Activated CD8-positive, alpha-beta memory T cell treated with anti-CD3 and anti-CD28 coated beads, Interleukin-2, amount 10 ng/mL, durations not matched to agents 7 days and 5 days (primary cell): ENCODE data around the gene PEX14. TPM values are rescaled to one million over a fixed set of nuclear protein-coding genes. Genes with fewer than 3 reads are reported as not detected.

Experiments used
- ATAC-seq: fragments of 150-1000 bp; cut with Tn5 transposase; one replicate; pipeline ENCODE4 v1.10.0; 2021; ENCODE audit warnings: moderate library complexity
- CTCF ChIA-PET: fragments of 350-600 bp; sonication (Branson Sonifier 250); formaldehyde crosslinking; loops from one replicate; lab custom pipeline; 2021; ENCODE audit warnings: antibody characterized with exemption; lab: Charles Lee
- DNase-seq: peaks from one replicate; pipeline ENCODE4 v3.0.0-alpha.2; 2020
- H3K27ac Mint-ChIP-seq: one replicate; pipeline ENCODE4 v1.8.0; 2021; ENCODE audit warnings: mild to moderate bottlenecking, mixed read lengths
- H3K27me3 Mint-ChIP-seq: one replicate; pipeline ENCODE4 v1.8.0; 2021; ENCODE audit warnings: mixed read lengths
- H3K36me3 Mint-ChIP-seq: one replicate; pipeline ENCODE4 v1.8.0; 2021; ENCODE audit warnings: mild to moderate bottlenecking, mixed read lengths
- H3K4me1 Mint-ChIP-seq: one replicate; pipeline ENCODE4 v1.8.0; 2021; ENCODE audit warnings: mixed read lengths
- H3K4me3 Mint-ChIP-seq: one replicate; pipeline ENCODE4 v1.8.0; 2021; ENCODE audit warnings: mild to moderate bottlenecking, moderate library complexity, mixed read lengths
- H3K9me3 Mint-ChIP-seq: one replicate; pipeline ENCODE4 v1.8.0; 2022; ENCODE audit warnings: low read depth, mixed read lengths
- total RNA-seq, 2 experiments: library from RNA; stranded (reverse); gene quantifications; one replicate each; pipeline ENCODE4 v1.2.3, GENCODE V29; 2021

PEX14 gene
- total RNA-seq, 2 experiments from 2014 or later, result 24.4 to 27.5 TPM

DNA sequence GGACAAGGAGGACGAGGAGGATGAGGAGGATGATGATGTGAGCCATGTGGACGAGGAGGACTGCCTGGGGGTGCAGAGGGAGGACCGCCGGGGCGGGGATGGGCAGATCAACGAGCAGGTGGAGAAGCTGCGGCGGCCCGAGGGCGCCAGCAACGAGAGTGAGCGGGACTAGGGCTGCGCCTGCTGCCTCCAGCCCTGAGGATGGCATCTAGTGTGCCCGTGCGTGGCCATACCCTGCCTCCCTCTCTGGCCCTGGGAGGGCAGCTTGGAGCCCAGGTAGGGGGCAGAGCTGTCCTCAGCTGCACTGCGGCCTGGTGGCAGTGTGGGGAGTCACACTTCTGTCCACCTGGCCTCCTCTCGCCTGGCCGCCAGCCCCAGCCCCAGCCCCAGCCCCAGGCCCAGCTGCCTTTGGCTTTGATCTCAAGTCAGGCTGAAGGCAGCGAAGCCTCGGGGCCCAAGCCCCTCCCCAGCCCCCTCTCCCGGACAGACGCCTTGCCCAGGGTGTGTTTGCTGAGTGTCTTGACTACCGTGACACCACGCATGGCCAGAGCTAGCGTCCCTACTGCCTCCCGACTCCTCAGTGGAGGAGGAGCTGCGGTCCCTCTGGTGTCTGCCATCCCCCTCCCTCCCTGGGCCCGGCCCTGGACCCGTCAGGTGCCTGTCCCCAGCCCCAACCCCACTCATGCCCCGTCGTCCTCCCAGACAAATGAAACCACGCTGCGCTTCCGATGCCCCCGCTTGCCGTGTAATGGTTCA, 155.2 kb downstream of the PEX14 start:
- CTCF ChIA-PET, result interaction anchor here (0.9 to 1.5 kb wide), 3 partner anchors 9 to 123 kb away, joined by 3 to 4 read pairs (median 3); no protein-coding TSS in a partner anchor
- Mint-ChIP-seq H3K36me3 (no peaks in the 10 kb centered on the region), H3K27ac (no peak overlapping the region), H3K4me1 (no peaks in the 10 kb centered on the region), H3K9me3 (no peaks in the 10 kb centered on the region), H3K27me3 (no peaks in the 10 kb centered on the region), H3K4me3 (no peak overlapping the region)
- no peak for DNase-seq
- no peak for ATAC-seq

DNA sequence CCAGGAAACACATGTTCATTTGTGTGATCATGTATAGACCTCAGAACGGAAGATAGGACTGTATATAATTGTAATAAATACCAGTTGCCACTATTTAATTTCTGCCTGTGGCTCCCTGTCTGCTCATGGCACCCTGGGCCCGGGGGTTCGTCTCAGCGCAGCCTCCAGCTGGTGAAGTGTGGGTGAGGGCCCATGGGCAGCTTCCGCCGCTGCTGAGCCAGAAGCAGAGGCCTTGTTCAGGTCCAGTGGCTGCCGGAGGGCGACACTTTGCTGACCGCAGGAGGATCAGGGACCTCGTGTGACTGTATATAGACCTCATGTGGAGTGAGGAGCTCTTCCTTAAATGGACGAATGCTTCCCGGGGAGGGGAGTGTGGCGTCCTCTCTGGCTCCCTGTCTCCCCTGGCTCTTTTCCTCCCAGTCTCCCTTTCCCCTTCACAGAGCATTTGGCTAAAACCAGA, 155.9 kb downstream of the PEX14 start:
- CTCF ChIA-PET, result interaction anchor here (1.1 to 1.5 kb wide), 2 partner anchors 8 to 123 kb away, joined by 3 to 4 read pairs; no protein-coding TSS in a partner anchor
- Mint-ChIP-seq H3K4me3 (no peak overlapping the region), H3K4me1 (no peaks in the 10 kb centered on the region), H3K27me3 (no peaks in the 10 kb centered on the region), H3K27ac (no peak overlapping the region), H3K9me3 (no peaks in the 10 kb centered on the region), H3K36me3 (no peaks in the 10 kb centered on the region)
- DNase-seq (no peak), ATAC-seq (no peak)

DNA sequence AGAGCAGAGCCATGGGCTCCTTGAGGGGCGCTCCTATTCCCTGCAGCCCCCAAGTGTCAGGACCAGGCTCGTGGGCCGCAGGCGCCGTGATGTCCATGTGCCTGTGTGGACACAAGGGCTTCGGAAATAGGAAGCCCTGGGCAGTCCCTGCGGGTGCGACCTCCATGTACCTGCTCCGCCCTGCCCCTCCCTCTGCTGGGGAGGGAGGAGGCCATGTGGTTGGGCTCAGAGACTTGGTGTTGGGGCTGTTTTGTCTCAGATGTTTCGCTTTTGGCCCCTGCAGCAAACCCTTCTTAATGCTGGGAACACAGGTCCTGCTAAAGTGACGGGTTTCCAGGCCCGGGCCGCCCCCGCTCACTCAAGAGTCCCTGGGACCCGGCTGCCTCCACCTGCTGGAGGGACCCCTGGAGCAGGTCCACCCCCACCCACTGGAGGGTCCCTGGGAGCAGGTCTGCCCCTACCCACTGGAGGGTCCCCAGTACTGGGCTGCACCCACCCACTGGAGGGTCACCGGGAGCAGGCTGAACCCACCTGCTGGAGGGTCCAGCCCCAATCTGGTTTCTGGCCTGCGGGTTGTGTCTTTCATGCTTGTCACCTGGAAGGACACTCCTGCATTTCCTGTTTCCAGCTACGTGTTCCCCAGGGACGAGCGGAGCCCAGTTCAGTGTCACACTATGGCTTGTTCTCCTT, 156.5 kb downstream of the PEX14 start:
- Mint-ChIP-seq H3K9me3 (no peaks in the 10 kb centered on the region), H3K27ac (no peak overlapping the region), H3K36me3 (no peaks in the 10 kb centered on the region), H3K4me3 (no peak overlapping the region), H3K27me3 (no peaks in the 10 kb centered on the region), H3K4me1 (no peaks in the 10 kb centered on the region)
- CTCF ChIA-PET, result interaction anchor here (1.5 kb wide), 1 partner anchor 124 kb away, joined by 4 read pairs; no protein-coding TSS in a partner anchor
- no peak for ATAC-seq
- DNase-seq, result no peak

DNA sequence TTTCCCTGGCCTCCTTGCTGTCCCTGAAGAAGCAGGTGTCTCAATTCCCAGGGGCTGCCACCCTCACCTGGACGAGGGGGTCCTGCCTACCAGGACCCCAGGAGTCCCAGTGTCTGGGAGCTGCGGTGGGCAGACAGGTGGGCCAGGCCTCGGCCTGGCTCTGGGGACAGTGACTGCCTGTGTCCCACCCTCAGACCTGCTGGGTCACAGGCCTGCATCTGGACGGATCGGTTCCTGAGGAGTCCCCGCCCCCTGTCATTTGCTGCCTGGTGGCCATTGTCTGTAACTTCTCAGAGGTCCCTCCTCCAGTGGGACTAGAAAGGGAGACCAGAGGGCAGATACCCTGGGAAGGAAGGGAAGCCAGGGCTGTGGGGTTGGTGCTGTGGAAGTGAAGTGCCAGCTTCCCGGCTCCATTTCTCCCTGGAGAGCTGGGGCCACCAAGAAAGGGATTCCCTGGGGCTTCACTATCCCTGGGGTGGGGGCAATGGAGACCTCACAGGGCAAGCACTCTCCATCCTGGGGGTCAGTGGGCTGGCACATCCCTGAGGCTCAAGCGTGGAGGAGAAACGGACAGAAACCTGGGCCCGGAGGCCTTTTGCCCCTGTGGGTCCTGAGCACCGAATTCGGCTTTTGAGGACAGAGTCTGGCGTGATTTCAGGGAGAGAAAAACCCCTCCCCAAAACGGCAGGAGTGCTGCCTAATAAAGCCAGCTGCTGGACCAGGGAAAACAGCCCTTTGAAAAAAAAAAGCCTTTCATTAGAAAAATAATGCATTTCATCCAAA, 157.3 kb downstream of the PEX14 start:
- no peak overlapping the region for H3K4me3 Mint-ChIP-seq
- no peaks in the 10 kb centered on the region for H3K27me3 Mint-ChIP-seq
- H3K27ac Mint-ChIP-seq, result no peak overlapping the region
- ATAC-seq, result no peak
- no peaks in the 10 kb centered on the region for H3K4me1 Mint-ChIP-seq
- H3K36me3 Mint-ChIP-seq, result no peaks in the 10 kb centered on the region
- no peaks in the 10 kb centered on the region for H3K9me3 Mint-ChIP-seq
- CTCF ChIA-PET, result interaction anchor here (1.5 kb wide), 1 partner anchor 125 kb away, joined by 4 read pairs; no protein-coding TSS in a partner anchor
- no peak for DNase-seq

DNA sequence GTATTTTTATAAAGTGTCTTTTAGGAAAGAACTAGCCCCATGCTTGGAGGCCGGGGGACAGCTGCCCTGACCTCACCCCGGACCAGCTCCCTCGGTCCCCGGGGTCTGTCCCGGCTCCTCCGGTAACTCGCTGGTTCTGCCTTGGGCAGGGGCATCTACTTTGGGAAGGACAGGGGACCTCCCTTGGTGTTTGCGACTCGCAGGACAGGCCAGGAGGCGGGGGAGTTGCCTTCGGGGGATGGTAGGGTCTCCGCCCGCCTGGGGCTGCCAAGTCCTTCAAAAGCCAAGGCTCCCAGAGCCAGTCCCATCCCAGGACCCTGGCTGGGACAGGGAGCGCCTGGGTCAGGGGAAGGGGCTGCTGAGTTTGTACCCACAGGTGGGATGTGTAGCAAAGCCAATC, 157.9 kb downstream of the PEX14 start:
- ATAC-seq (no peak), DNase-seq (no peak)
- Mint-ChIP-seq H3K27ac (no peak overlapping the region), H3K4me1 (no peaks in the 10 kb centered on the region), H3K36me3 (no peaks in the 10 kb centered on the region), H3K4me3 (no peak overlapping the region), H3K27me3 (no peaks in the 10 kb centered on the region), H3K9me3 (no peaks in the 10 kb centered on the region)
- CTCF ChIA-PET, result no interaction called here

DNA sequence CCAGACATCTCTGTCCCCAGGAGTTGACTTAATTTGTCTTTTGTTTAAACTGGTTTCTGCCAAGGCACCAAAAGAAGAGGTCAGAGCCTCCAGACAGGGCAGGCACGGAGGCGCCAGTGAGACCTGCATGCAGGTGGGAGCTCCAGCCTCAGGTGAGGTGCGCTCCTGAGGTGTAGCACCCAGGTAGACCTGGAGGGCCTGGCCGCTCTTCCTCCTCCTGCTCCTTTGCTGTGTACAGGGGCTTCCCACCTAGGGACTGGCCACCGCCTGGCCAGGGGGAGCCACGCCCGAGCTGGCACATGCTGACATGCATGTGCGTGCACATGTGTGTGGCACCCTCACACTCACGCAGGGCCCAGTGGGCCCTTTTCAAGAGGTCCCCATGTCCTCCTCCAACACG, 158.7 kb downstream of the PEX14 start:
- CTCF ChIA-PET, result no interaction called here
- ATAC-seq (no peak), DNase-seq (no peak)
- Mint-ChIP-seq H3K4me3 (no peak overlapping the region), H3K36me3 (no peaks in the 10 kb centered on the region), H3K27ac (no peak overlapping the region), H3K27me3 (no peaks in the 10 kb centered on the region), H3K4me1 (no peaks in the 10 kb centered on the region), H3K9me3 (no peaks in the 10 kb centered on the region)

DNA sequence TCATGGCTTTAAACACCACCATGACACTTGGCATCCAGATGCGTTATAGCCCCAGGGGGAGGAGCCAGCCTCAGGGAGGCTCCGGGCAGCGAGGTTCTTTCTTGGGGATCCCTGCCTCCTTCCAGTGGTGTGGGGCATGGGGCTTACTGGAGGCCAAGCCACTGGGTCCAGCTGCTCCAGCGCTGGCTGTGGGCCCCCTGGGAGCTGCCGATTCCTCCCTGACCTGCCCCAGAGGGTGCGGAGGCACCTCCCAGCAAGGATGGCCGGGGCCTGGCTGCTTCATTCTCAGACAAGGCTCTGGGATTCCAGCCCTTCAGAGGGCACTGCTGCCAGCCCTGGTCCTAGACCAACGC, 159.3 kb downstream of the PEX14 start:
- ATAC-seq, result no peak
- DNase-seq, result no peak
- Mint-ChIP-seq H3K9me3 (no peaks in the 10 kb centered on the region), H3K27me3 (no peaks in the 10 kb centered on the region), H3K36me3 (no peaks in the 10 kb centered on the region), H3K4me3 (no peak overlapping the region), H3K27ac (no peak overlapping the region), H3K4me1 (no peaks in the 10 kb centered on the region)
- CTCF ChIA-PET, result no interaction called here

DNA sequence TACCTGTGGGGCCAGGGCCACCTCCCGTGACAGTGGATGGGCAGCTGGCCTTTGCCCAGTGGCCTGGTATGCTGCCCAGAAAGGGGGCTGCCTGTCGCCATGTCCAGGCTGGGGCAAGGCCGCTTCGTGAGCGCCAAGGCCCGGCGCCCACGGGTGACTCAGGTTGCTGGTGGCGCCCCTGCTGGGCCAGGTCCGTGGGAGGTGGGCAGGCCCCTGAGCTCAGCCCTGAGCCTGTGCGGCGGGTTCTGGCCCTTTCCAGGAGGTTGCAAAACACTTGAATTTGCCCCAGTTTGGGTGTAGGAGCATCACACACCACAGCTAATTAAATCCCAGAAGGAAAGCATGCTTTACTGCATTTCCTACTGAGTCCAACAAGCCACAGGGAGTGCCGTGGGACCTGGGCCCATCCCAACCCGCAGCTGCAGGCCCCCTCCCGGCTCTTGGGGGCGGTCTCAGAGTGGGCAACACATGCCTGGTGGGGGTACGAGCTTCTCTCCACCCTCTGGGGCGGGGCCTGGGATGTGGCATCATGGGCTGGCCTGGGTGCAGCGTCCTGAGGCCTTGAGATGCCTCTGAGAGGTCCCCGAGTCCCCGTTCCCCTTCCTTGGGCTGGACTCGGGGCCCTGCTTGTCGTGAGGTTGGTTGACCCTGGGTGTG, 159.8 kb downstream of the PEX14 start:
- no peaks in the 10 kb centered on the region for H3K9me3 Mint-ChIP-seq
- H3K36me3 Mint-ChIP-seq, result no peaks in the 10 kb centered on the region
- H3K27me3 Mint-ChIP-seq, result no peaks in the 10 kb centered on the region
- H3K4me3 Mint-ChIP-seq, result no peak overlapping the region
- no peak overlapping the region for H3K27ac Mint-ChIP-seq
- ATAC-seq, result no peak
- no peaks in the 10 kb centered on the region for H3K4me1 Mint-ChIP-seq
- CTCF ChIA-PET, result no interaction called here
- no peak for DNase-seq

DNA sequence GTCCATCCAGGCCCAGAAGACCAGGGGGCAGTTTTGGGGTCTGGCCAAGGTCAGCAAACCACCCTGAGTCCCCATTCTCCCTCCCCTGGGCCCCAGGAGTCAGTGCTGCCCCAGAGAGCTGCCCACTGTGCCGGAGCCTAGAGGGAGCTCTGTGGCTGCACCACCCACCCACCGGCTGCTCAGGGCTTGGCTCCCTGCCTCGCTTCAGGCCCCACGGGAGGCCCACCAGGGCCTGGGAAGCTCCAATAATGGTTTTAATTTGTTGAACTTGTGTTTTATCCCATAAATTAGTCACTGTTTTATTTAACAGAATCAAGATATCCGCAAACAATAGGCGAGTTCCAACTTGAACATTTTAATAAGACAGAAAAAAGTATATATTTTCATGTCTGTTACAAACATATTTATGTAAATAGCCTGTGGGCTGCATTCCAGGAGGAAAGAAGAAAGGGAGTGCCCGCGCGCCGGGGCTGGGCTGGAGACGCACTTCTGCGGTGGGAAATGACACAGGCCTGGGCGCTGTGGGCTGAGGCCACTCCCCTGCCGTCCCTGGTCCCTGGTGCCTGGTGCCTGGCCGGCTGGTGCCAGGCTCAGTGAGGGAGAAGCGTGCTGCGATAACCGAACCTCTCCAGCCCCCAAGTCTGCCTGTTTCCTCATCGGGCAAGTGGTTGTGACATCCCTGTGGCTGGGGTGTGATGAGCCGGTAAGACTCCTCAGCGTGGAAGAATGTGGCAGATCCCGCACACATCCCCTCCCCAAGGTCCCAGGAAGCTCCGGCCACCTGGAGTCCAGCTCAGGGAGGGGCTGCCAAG, 160.5 kb downstream of the PEX14 start:
- no peaks in the 10 kb centered on the region for H3K4me1 Mint-ChIP-seq
- CTCF ChIA-PET, result no interaction called here

DNA sequence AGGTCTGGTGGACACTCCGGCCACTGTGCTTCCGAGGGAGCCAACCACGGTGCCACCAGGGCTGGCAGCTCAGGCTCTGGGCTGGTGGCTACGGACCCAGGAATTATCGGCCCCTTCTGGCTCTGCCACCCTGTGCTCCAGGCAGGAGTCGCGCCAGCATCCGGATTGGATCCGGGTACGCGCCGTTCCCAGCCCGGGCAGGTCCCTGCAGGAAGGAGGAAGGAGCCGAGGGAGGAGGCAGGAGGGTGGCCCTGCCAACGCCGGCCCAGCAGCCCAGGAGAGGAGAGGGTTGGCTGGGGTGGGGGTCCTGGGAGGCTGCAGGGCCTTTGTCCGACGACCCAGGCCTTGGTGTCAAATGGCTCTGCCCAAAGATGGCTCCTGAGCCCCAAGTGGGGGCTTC, 161.2 kb downstream of the PEX14 start:
- Mint-ChIP-seq H3K4me3 (no peak overlapping the region), H3K27me3 (no peaks in the 10 kb centered on the region), H3K4me1 (no peaks in the 10 kb centered on the region), H3K36me3 (no peaks in the 10 kb centered on the region), H3K9me3 (no peaks in the 10 kb centered on the region), H3K27ac (no peak overlapping the region)
- CTCF ChIA-PET, result no interaction called here
- ATAC-seq, result no peak
- DNase-seq, result no peak

More for the DNA sequence above, 160.5 kb downstream of the PEX14 start:
- H3K36me3 Mint-ChIP-seq, result no peaks in the 10 kb centered on the region
- ATAC-seq (no peak), DNase-seq (no peak)
- H3K27ac Mint-ChIP-seq, result no peak overlapping the region
- H3K27me3 Mint-ChIP-seq, result no peaks in the 10 kb centered on the region
- H3K4me3 Mint-ChIP-seq, result no peak overlapping the region
- no peaks in the 10 kb centered on the region for H3K9me3 Mint-ChIP-seq

DNA sequence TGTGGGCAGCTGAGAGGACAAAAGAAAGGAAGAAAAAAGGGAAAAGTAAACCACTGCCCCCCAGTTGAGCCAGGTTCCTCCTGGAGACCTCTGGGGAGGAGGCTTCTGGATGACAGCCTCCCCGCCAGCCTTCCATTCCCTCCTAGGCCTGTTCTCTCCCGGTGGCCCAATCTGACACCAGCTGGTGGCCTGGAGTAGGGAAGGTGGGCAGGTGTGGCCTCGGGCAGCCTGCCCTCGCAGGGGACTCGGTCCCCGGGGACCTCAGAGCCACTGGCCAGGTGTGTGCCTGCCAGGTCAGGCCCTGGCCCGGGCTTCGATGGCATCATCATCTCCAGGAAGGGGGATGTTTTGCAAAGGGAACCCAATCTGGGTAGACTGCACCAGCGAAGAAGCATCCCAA, 162.7 kb downstream of the PEX14 start:
- H3K9me3 Mint-ChIP-seq, result no peaks in the 10 kb centered on the region
- H3K27me3 Mint-ChIP-seq, result no peaks in the 10 kb centered on the region
- CTCF ChIA-PET, result no interaction called here
- no peak for ATAC-seq
- H3K36me3 Mint-ChIP-seq, result no peaks in the 10 kb centered on the region
- H3K4me1 Mint-ChIP-seq, result no peaks in the 10 kb centered on the region
- no peak for DNase-seq
- H3K27ac Mint-ChIP-seq, result no peak overlapping the region
- H3K4me3 Mint-ChIP-seq, result no peak overlapping the region

DNA sequence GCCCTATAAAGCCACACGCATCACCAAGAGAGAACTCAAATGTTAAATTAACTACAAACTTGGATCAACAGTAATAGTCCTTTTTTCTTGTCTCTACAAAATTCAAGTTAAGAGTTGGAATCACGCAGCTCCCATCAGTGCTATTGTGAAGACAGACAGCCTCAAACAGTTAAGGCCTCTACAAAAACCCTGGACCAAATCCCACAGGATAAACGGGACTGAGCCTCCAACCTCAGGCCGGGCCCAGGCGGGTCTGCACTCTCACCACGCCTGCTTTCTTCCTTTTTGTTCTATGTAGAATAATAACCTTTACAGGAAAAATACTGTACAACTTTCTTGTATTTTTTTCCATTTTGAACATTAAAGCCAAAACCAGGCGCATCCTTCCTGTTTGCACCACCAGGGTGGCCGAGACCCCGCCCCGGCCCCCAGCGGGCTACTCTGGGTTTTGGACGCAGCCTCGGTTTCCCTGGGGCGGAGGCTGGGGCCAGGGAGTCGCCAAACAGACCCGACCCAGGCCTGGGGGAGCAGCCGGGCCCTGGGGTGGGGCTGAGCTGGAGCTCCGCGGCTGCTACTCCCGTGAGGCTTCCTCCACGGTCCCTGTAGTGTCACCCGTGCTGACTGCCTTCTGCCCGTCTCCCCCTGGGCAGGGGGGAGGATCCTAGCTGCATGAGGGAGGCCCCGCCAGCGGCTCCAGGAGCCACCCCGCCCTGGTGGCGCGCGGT, 163.2 kb downstream of the PEX14 start:
- Mint-ChIP-seq H3K27me3 (no peaks in the 10 kb centered on the region), H3K9me3 (no peaks in the 10 kb centered on the region), H3K4me1 (no peaks in the 10 kb centered on the region), H3K4me3 (no peak overlapping the region), H3K36me3 (no peaks in the 10 kb centered on the region), H3K27ac (no peak overlapping the region)
- no peak for ATAC-seq
- CTCF ChIA-PET, result no interaction called here
- DNase-seq, result no peak
